NCI-H2029 treated with DMSO at 0.1 percent for 48 hours (cell line): ENCODE data around the gene RRP8.

Experiments
- DNase-seq: peaks from one replicate; lab custom pipeline; 2025; lab: John Stamatoyannopoulos, UW

Gene RRP8

GRCh38 chr11:6617315-6617781 lies 13.9 kb upstream of the RRP8 start:
- no peak for DNase-seq

DNA sequence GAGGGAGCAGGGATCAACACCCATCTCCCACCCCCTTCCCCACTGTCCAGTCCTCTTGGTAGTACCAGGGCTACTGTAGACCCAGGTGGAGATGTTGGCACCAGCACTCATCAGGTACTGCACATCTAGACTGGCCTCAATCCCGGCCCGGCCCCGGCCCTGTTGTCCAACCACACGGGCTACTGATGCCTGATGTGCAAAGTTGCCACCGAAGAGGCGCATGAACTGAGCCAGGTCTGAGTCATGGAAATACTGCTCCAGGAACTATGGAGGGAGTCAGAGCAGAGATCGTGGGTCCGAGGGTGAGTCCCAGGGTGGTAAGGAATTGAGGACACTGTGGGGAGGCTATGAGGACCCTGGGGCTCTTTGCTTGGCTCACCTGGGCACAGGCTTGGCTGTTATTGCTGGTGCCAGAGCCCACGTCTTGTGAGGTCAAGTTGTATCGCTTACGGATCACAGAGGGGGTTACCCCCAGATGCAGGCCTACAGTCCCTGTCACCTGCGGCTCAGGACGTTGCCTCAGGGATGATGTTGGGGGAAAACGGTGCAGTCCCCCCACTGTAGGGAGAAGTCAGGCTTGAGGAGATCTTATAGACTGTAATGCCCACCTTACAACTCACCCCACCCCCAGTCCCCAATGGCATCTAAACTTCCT lies 13.3 kb upstream of the RRP8 start:
- DNase-seq, result no peak

- no peak for DNase-seq
These were observed 12.6 kb upstream of the RRP8 start for GRCh38 chr11:6615882-6616585.

- DNase-seq, result no peak
These were observed 11.6 kb upstream of the RRP8 start for GRCh38 chr11:6615046-6615445.

GRCh38 chr11:6614446-6614845 lies 11.0 kb upstream of the RRP8 start:
- DNase-seq, result no peak

DNA sequence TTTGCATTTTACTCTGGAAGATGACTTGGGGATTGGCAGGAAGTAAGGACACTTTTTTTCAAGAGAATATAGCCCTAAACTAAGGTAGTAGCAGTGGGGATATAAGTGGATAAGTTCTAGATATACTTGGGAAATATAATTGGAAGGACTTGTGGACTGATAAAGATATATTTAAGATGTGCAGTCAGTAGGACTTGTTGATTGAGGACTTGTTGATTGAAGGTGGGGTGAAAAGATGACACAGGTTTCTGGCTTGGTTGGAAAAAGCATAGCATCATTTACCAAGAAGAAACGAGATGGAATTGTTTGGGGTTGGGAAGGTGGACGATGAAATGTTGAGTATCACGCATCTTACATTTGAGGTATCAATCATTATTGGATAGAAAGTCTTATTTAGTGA lies 10.1 kb upstream of the RRP8 start:
- no peak for DNase-seq

DNA sequence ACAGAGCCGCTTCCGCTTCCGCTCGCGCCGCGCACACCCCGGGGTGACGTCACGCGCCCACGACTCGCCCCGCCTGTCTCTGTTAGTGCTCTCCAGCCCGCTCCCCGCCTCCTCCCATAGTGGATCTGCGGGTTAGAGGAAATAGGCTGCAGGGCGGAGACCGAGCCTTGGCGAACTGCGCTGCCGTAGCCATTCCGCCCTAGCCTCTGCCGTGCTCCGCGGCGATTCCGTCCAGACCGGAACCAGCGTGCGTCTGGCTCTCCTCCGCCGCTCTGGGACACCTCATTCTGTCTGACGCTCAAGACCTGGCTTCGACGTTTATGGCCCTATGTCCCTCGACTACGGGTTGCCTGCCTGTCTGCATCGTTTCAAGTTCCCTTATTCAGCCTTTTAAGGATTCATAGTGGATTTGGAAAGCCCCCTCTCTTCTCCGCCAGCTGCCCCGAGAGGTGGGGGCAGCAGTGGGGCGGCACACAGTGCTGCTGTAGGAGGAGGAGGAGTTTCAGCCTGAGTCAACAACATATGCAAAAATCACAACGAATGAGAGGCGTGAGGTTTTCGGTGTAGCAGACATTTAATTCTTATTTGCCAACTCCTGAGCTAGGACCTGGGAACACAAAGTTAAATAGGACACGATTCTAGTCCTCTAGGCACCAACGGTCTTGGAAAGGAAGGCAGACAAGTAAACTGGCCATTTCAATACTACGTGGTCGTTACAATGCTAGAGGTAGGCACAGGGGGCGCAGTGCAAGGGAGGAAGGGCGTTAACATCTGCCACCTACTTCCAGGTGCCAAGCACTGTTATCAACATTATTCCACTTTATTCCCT lies 9.0 kb upstream of the RRP8 start, which contains the start of gene TAF10:
Gene TAF10, minus strand, starts transcription at position 4 of the 829 bp plus-strand sequence. CDS start 27 bp downstream, outside the sequence.
- DNase-seq, result peak; percentile 87

GRCh38 chr11:6611963-6612212 lies 8.5 kb upstream of the RRP8 start:
- no peak for DNase-seq

GRCh38 chr11:6611092-6611962 lies 7.9 kb upstream of the RRP8 start:
- DNase-seq, result no peak

DNA sequence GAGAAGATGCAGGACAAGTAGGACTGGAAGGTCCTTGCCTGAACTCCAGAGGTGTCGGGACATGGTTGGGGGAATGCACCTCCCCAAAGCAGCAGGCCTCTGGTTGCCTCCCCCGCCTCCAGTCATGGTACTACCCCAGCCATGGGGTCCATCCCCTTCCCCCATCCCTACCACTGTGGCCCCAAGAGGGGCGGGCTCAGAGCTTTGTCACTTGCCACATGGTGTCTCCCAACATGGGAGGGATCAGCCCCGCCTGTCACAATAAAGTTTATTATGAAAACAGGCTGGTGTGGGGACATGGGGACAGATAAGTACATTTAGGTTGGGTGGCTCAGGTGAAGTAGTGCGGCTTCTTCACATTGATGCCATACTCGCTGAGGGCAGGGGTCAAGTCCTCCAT lies 7.2 kb upstream of the RRP8 start:
- DNase-seq, result no peak

GRCh38 chr11:6609502-6610015 lies 6.1 kb upstream of the RRP8 start:
- no peak for DNase-seq

- DNase-seq, result no peak
These were observed 5.5 kb upstream of the RRP8 start for GRCh38 chr11:6608726-6609501.

- DNase-seq, result no peak
These were observed 4.6 kb upstream of the RRP8 start for GRCh38 chr11:6608011-6608410.

DNA sequence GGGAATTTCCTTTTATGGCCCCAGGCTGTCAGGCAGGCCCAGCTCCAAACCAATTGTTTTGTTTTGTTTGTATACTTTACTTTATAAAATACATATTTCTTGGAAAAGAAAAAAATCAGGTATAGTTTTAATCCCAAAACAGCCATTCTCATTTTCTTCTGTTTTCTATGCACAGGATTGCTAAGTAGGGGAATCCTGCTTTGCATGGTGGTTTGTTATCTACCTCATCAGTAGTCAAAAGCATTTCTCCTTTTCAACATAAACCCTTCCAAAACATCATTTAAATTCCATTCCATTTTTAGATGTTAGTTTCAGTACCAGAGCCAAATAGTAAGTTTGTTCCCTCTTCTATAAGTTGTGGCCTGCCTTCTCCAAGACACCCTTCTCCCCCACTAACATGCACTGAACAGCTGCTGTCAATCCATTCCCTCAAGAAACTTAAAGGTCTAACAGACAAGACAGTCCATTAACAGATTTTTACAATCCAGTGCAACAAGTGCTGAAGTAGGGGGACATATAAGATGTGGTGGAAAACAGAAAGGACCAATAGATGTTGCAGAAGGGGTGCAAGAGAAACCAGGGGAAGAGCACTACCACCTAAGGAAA lies 3.9 kb upstream of the RRP8 start:
- DNase-seq, result no peak

GRCh38 chr11:6606471-6607189 lies 3.2 kb upstream of the RRP8 start:
- peak; percentile 72 for DNase-seq

GRCh38 chr11:6604790-6605189 lies 1.4 kb upstream of the RRP8 start:
- DNase-seq, result no peak

DNA sequence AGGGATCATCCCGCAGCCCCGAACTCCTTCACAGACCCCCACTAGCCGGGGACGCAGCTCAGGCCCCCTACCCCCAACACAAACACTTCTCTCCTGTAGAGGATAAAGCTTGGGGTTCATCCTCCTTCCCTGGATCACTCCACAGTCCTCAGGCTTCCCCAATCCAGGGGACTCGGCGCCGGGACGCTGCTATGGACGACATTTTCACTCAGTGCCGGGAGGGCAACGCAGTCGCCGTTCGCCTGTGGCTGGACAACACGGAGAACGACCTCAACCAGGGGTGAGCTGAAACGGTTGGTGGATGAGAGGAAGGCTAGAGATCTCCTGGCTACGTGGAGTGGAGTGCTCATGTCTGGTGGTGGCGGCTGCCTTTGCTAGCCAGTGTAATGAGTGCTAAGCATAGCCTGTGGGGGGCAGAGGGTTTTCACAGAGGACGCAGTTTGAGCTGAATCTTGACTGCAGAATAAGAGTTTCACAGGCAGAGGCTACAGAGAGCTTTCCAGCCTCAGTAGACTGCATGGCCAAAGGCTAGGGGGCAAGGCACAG lies 738 bp upstream of the RRP8 start:
- DNase-seq, result no peak

- no peak for DNase-seq
These were observed 1.1 kb downstream of the RRP8 start for GRCh38 chr11:6602096-6602940.

- no peak for DNase-seq
These were observed 2.4 kb downstream of the RRP8 start for GRCh38 chr11:6601041-6601461.
